A549 (cell line): ENCODE measurements around the gene PRSS22. TPM values are rescaled to one million over a fixed set of nuclear protein-coding genes. Genes with fewer than 3 reads are reported as not detected.

ENCODE experiments used
- ATAC-seq, 2 experiments: fragments of 200-7000 bp in 1 of 2; fragments of >200 bp in 1 of 2; cut with Nextera tagmentation in 1 of 2; cut with Tn5 transposase in 1 of 2; 3 replicates each; pipeline versions ENCODE4 v1.8.0 to v1.9.1; 2018 to 2020; ENCODE audit warnings: mild to moderate bottlenecking in 1 of 2, moderate library complexity in 1 of 2
- CTCF ChIA-PET: fragments of 300-600 bp; sonication (Branson Sonifier 250); formaldehyde crosslinking; extraction: SDS; loops from one replicate; lab custom pipeline; 2021; ENCODE audit warnings: antibody characterized with exemption, inconsistent platforms; lab: Yijun Ruan, JAX
- POLR2A ChIA-PET: fragments of 350-600 bp; formaldehyde crosslinking; extraction: SDS; loops from one replicate; lab custom pipeline; 2021; ENCODE audit warnings: antibody characterized with exemption, inconsistent platforms; lab: Yijun Ruan, JAX
- DNase-seq, 2 experiments: peaks; one replicate each; pipeline versions ENCODE4 v3.0.0 to v3.0.0-alpha.2; 2011 to 2016; ENCODE audit warnings: low read depth in 1 of 2, low spot score in 1 of 2
- FAIRE-seq: peaks from 2 replicates; lab custom pipeline; 2011; peaks lifted over from hg19 to GRCh38; lab: Jason Lieb, UNC
- H3K27ac ChIP-seq, 2 experiments: fragments of >200 bp; sonication (Bioruptor Twin); formaldehyde crosslinking; 3 replicates each; pipeline ENCODE4 v1.5.1; 2016 to 2017
- H3K4me1 ChIP-seq: fragments of >200 bp; sonication (Bioruptor Twin); formaldehyde crosslinking; 3 replicates; pipeline ENCODE4 v1.6.1; 2016
- H3K4me2 ChIP-seq: fragments of >200 bp; sonication (Bioruptor Twin); formaldehyde crosslinking; 3 replicates; pipeline ENCODE4 v1.6.1; 2016
- H3K4me3 ChIP-seq: fragments of >200 bp; sonication (Bioruptor Twin); formaldehyde crosslinking; 3 replicates; pipeline ENCODE4 v1.5.1; 2016
- H3K9me3 ChIP-seq: fragments of >200 bp; sonication (Bioruptor Twin); formaldehyde crosslinking; 3 replicates; pipeline ENCODE4 v1.6.1; 2016
- BCL3 ChIP-seq: fragments of >200 bp; sonication (Bioruptor Twin); formaldehyde crosslinking; IDR thresholded peaks from 3 replicates; pipeline ENCODE4 v1.6.1; 2016
- CBX2 ChIP-seq: fragments of 200-600 bp; sonication (generic); IDR thresholded peaks from 2 replicates; pipeline ENCODE4 v1.6.1; 2016; ENCODE audit warnings: low read depth, mild to moderate bottlenecking, borderline replicate concordance
- CEBPB ChIP-seq, 2 experiments: fragments of >200 bp in 1 of 2; sonication (Bioruptor Twin) in 1 of 2; formaldehyde crosslinking in 1 of 2; IDR thresholded peaks; 2 replicates each; pipeline ENCODE4 v1.6.1; 2012 to 2016
- EHF ChIP-seq: fragments of 250-450 bp; sonication (Bioruptor Pico); IDR thresholded peaks from 2 replicates; pipeline ENCODE4 v1.5.0; 2020; ENCODE audit warnings: mild to moderate bottlenecking
- EHMT2 ChIP-seq: fragments of 200-600 bp; sonication (generic); IDR thresholded peaks from 2 replicates; pipeline ENCODE4 v1.6.1; 2016; ENCODE audit warnings: antibody characterized with exemption, low read depth, mild to moderate bottlenecking, moderate library complexity
- EP300 ChIP-seq, 2 experiments: fragments of >200 bp; sonication (Bioruptor Twin); formaldehyde crosslinking; IDR thresholded peaks; 2 replicates in 1 of 2; 3 replicates in 1 of 2; pipeline ENCODE4 v1.6.1; 2016 to 2017
- ESRRA ChIP-seq: fragments of 150-350 bp; IDR thresholded peaks from 2 replicates; pipeline ENCODE4 v1.6.1; 2014; ENCODE audit warnings: mild to moderate bottlenecking, low read length, borderline replicate concordance
- FOSB ChIP-seq: fragments of 250-450 bp; sonication (Bioruptor Pico); IDR thresholded peaks from 2 replicates; pipeline ENCODE4 v1.5.0; 2020; ENCODE audit warnings: mild to moderate bottlenecking, moderate library complexity
- KDM1A ChIP-seq: fragments of 200-600 bp; sonication (generic); IDR thresholded peaks from 2 replicates; pipeline ENCODE4 v1.6.1; 2016; ENCODE audit warnings: low read depth, mild to moderate bottlenecking
- KDM5A ChIP-seq: fragments of 200-600 bp; sonication (generic); IDR thresholded peaks from 2 replicates; pipeline ENCODE4 v1.6.1; 2016; ENCODE audit warnings: antibody characterized with exemption, mild to moderate bottlenecking
- NFE2L2 ChIP-seq: fragments of 150-350 bp; conservative IDR thresholded peaks from 2 replicates; pipeline ENCODE4 v1.6.1; 2014; ENCODE audit warnings: low read length
- NPAS2 ChIP-seq: fragments of 250-450 bp; sonication (Bioruptor Pico); IDR thresholded peaks from 2 replicates; pipeline ENCODE4 v1.8.0; 2022; ENCODE audit warnings: mild to moderate bottlenecking, moderate library complexity, borderline replicate concordance
- POLR2AphosphoS2 ChIP-seq: conservative IDR thresholded peaks from 2 replicates; pipeline ENCODE4 v1.6.1; 2012; ENCODE audit warnings: low read length, improper control_type of control experiment, inconsistent platforms
- RAD21 ChIP-seq, 2 experiments: fragments of >200 bp in 1 of 2; sonication (Bioruptor Twin) in 1 of 2; formaldehyde crosslinking in 1 of 2; IDR thresholded peaks in 1 of 2; conservative IDR thresholded peaks in 1 of 2; 2 replicates in 1 of 2; 3 replicates in 1 of 2; pipeline ENCODE4 v1.6.1; 2012 to 2018; ENCODE audit warnings: inconsistent platforms in 1 of 2
- RCOR1 ChIP-seq: fragments of 150-350 bp; IDR thresholded peaks from 2 replicates; pipeline ENCODE4 v1.6.1; 2014; ENCODE audit warnings: antibody characterized with exemption, low read length, low read depth
- SMC3 ChIP-seq: fragments of >200 bp; sonication (Bioruptor Twin); formaldehyde crosslinking; IDR thresholded peaks from 3 replicates; pipeline ENCODE4 v1.6.1; 2018; ENCODE audit warnings: inconsistent platforms
- TP53 ChIP-seq: fragments of 250-450 bp; sonication (Bioruptor Pico); IDR thresholded peaks from 2 replicates; pipeline ENCODE4 v1.5.0; 2021; ENCODE audit warnings: mild to moderate bottlenecking, moderate library complexity
- WGBS: methylation state at CpG from one replicate; pipeline ENCODE4 v1.1.6; 2017; ENCODE audit errors: missing lambda C conversion rate; 5-methylcytosine and 5-hydroxymethylcytosine counted together
- polyA plus RNA-seq, 4 experiments: library from polyadenylated mRNA; depleted of rRNA in 3 of 4; stranded (reverse); fragments of >200 nt; fragmentation: RNase III in 1 of 4; extraction: RNeasy Plus Mini Kit Qiagen cat#74134 plus additional on column Dnase treatment in 1 of 4; gene quantifications; 2 replicates in 3 of 4; 3 replicates in 1 of 4; pipeline ENCODE4 v1.2.3, GENCODE V29; 2011 to 2017
- TF ChIP-seq, protein P1 (sequence below): fragments of >200 bp; sonication (Bioruptor Twin); formaldehyde crosslinking; IDR thresholded peaks from 3 replicates; pipeline ENCODE4 v1.5.1; 2016
- TF ChIP-seq, protein P2 (sequence below): IDR thresholded peaks from 2 replicates; pipeline ENCODE4 v1.6.1; 2012; ENCODE audit warnings: low read depth, borderline replicate concordance
- TF ChIP-seq, protein P3 (sequence below): fragments of 150-350 bp; IDR thresholded peaks from 2 replicates; pipeline ENCODE4 v1.6.1; 2014; ENCODE audit warnings: low read depth, mild to moderate bottlenecking, low read length
- TF ChIP-seq, protein P4 (sequence below): fragments of 450-650 bp; IDR thresholded peaks from 2 replicates; pipeline ENCODE4 v1.6.1; 2014; ENCODE audit warnings: antibody characterized with exemption
- TF ChIP-seq, protein P5 (sequence below): fragments of >200 bp; sonication (Bioruptor Twin); formaldehyde crosslinking; IDR thresholded peaks from 2 replicates; pipeline ENCODE4 v1.6.1; 2016
- TF ChIP-seq, protein P6 (sequence below): IDR thresholded peaks from 2 replicates; pipeline ENCODE4 v1.6.1; 2012

Gene PRSS22
- polyA plus RNA-seq, 2 of the 4 experiments (the other 2 are of a cell fraction) = 0.10 TPM; not detected in 1

DNA sequence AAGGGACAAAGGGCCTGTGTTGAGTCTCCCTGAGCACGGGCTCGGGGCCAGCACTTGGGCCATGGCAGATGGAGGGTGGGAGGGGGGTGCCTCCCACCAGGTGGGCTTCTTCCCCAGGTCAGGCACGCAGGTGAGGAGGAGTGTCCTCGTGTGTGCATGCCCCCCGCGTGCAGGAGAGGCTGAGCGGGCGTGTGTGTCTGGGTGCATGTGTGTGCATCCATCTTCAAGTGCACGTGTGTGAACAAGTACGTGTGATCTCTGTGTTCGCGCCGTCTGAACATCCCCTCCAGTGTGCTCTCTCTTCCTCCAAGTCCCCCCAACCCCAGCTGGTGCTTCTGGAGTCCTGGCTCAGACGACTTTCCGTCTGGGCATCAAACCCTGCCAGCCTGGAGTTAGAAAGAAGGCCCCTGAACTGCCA is 30.6 kb downstream of the PRSS22 start:
- TF ChIP-seq RCOR1 = no peak
- TF ChIP-seq, protein P1, sequence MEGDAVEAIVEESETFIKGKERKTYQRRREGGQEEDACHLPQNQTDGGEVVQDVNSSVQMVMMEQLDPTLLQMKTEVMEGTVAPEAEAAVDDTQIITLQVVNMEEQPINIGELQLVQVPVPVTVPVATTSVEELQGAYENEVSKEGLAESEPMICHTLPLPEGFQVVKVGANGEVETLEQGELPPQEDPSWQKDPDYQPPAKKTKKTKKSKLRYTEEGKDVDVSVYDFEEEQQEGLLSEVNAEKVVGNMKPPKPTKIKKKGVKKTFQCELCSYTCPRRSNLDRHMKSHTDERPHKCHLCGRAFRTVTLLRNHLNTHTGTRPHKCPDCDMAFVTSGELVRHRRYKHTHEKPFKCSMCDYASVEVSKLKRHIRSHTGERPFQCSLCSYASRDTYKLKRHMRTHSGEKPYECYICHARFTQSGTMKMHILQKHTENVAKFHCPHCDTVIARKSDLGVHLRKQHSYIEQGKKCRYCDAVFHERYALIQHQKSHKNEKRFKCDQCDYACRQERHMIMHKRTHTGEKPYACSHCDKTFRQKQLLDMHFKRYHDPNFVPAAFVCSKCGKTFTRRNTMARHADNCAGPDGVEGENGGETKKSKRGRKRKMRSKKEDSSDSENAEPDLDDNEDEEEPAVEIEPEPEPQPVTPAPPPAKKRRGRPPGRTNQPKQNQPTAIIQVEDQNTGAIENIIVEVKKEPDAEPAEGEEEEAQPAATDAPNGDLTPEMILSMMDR = no peak
- TF ChIP-seq, protein P2, sequence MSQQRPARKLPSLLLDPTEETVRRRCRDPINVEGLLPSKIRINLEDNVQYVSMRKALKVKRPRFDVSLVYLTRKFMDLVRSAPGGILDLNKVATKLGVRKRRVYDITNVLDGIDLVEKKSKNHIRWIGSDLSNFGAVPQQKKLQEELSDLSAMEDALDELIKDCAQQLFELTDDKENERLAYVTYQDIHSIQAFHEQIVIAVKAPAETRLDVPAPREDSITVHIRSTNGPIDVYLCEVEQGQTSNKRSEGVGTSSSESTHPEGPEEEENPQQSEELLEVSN = no peak
- TF ChIP-seq, protein P3, sequence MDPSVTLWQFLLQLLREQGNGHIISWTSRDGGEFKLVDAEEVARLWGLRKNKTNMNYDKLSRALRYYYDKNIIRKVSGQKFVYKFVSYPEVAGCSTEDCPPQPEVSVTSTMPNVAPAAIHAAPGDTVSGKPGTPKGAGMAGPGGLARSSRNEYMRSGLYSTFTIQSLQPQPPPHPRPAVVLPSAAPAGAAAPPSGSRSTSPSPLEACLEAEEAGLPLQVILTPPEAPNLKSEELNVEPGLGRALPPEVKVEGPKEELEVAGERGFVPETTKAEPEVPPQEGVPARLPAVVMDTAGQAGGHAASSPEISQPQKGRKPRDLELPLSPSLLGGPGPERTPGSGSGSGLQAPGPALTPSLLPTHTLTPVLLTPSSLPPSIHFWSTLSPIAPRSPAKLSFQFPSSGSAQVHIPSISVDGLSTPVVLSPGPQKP = no peak
- TF ChIP-seq RAD21 (conservative IDR thresholded peaks at IDR 0.05 in 1 of 2, IDR thresholded peaks at IDR 0.05 in 1 of 2) = no peak
- TF ChIP-seq EP300 (IDR thresholded peaks at IDR 0.05) = no peak
- DNase-seq (no peak), ATAC-seq (no peak), FAIRE-seq (no peak)
- H3K4me1 ChIP-seq = peaks cover 7% of the 10 kb centered on the region; the same call in 1 of the 3 replicates
- no peak overlapping the region for H3K4me2 ChIP-seq
- no peaks in the 10 kb centered on the region for H3K9me3 ChIP-seq
- no peak overlapping the region; a peak in 1 of 6 replicates for H3K27ac ChIP-seq
- 77% methylated on average over 14 of the region's 15 CpGs for WGBS
- POLR2A ChIA-PET = no interaction called here
- H3K4me3 ChIP-seq = no peak overlapping the region
- CTCF ChIA-PET = interaction anchor here (1.9 to 5.0 kb wide), 2 partner anchors 12 to 41 kb away, joined by 8 to 31 read pairs; no protein-coding TSS in a partner anchor

DNA sequence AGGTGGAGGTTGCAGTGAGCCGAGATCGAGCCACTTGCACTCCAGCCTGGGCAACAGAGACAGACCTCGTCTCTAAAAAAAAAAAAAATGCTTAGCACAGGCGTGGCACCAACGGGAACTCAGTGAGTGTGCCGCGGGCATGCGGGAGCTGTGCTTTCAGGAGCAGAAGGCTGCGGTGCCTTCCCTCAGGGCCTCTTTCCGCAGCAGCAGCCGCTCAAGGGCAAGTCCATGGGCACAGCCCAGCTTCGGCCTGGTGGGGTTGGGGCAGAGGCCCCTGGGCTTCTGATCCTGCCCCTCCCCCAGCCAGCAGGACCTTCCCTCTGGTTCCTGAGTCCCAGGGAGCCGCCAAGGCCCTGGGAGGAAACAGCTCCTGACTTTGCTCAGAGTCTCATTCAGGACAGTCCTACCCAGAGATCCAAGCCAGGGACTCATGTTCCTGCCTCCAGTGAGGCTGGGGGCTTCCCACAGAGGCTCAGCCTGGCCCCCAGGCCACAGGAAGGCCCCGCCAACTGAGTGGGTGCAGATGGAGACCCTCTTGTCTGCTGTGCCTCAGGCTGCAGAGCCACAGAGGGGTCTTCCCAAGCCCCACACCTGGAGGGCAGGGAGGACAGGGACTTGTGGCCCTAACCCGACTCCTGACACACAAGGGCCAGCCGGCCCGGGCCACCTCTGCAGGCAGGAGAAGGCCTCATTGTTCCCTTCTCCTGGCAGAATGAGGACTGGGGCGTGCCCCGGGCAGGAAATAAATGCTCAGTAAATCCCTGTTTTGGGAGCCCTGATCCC is 31.2 kb downstream of the PRSS22 start:
- no peaks in the 10 kb centered on the region for H3K9me3 ChIP-seq
- 67% methylated on average over 14 of the region's 19 CpGs for WGBS
- POLR2A ChIA-PET = no interaction called here
- no peak overlapping the region for H3K4me3 ChIP-seq
- TF ChIP-seq EHF (no peak), EHMT2 (no peak), FOSB (CRISPR knock-in tag) (no peak), BCL3 (no peak), NFE2L2 (no peak), KDM5A (no peak), SMC3 (no peak), KDM1A (no peak)
- TF ChIP-seq, protein P4, sequence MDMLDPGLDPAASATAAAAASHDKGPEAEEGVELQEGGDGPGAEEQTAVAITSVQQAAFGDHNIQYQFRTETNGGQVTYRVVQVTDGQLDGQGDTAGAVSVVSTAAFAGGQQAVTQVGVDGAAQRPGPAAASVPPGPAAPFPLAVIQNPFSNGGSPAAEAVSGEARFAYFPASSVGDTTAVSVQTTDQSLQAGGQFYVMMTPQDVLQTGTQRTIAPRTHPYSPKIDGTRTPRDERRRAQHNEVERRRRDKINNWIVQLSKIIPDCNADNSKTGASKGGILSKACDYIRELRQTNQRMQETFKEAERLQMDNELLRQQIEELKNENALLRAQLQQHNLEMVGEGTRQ = no peak
- TF ChIP-seq, all 56 proteins: peak for 0
- ATAC-seq = no peak
- CTCF ChIA-PET = interaction anchor here (0.9 to 5.0 kb wide), 4 partner anchors 12 to 50 kb away, joined by 3 to 31 read pairs (median 6); partner anchors contain the start of gene ELOB
- no peak for FAIRE-seq
- H3K4me1 ChIP-seq = peaks cover 7% of the 10 kb centered on the region; the same call in 1 of the 3 replicates
- no peak overlapping the region for H3K4me2 ChIP-seq
- H3K27ac ChIP-seq = peak overlapping the region in 1 of 2 experiments; percentile 25; a peak in 1 of 6 replicates
- DNase-seq = no peak

DNA sequence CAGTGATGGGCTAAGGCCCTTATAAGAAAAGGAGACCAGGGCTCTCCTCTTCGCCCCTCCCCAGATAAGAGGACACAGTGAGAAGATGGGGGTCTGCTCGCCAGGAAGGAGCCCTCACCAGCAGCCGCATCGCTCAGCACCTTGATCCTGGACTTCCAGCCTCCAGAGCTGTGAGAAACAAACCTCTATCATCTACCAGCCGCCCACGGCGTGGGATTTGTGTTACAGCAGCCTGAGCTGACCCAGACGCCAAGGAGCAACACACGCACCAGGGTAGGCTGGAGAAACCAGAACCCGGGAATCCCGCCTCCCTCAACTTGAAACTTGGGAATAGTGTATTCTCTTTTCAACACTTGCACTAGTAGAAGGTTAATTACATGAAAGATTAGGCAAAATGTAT is 32.1 kb downstream of the PRSS22 start:
- Histone ChIP-seq H3K4me3 (no peak overlapping the region), H3K9me3 (no peaks in the 10 kb centered on the region), H3K4me2 (no peak overlapping the region), H3K4me1 (peaks cover 7% of the 10 kb centered on the region; the same call in 1 of the 3 replicates), H3K27ac (no peak overlapping the region)
- WGBS = 79% methylated on average over 11 of the region's 11 CpGs
- DNase-seq (no peak), FAIRE-seq (no peak), ATAC-seq (no peak)
- POLR2A ChIA-PET = no interaction called here
- CTCF ChIA-PET = interaction anchor here (0.7 to 1.9 kb wide), 3 partner anchors 12 to 42 kb away, joined by 3 to 8 read pairs (median 3); no protein-coding TSS in a partner anchor
- TF ChIP-seq SMC3 (no peak), NPAS2 (CRISPR knock-in tag) (no peak), CBX2 (no peak), CEBPB (IDR thresholded peaks at IDR 0.05) (no peak), NFE2L2 (no peak), TP53 (CRISPR knock-in tag) (no peak), POLR2AphosphoS2 (no peak), ESRRA (no peak)
- TF ChIP-seq, protein P5, sequence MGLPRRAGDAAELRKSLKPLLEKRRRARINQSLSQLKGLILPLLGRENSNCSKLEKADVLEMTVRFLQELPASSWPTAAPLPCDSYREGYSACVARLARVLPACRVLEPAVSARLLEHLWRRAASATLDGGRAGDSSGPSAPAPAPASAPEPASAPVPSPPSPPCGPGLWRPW = no peak
- TF ChIP-seq, protein P1 = no peak
- TF ChIP-seq, protein P6, sequence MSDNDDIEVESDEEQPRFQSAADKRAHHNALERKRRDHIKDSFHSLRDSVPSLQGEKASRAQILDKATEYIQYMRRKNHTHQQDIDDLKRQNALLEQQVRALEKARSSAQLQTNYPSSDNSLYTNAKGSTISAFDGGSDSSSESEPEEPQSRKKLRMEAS = no peak
